Measurements from ENCODE around the gene ZNF563. TPM values are rescaled to one million over a fixed set of nuclear protein-coding genes. Genes with fewer than 3 reads are reported as not detected.
A peak's percentile ranks its signal among the peaks of the same experiment; 100 is the strongest.

Gene ZNF563
- total RNA-seq, 1 experiment from 2014 or later, result 4.5 TPM

- CTCF ChIA-PET, result no interaction called here
- no peak overlapping the region for H3K27ac Mint-ChIP-seq
- peaks cover 11% of the 10 kb centered on the region for H3K27me3 Mint-ChIP-seq (ENCODE audit: low read depth)
- ATAC-seq (no peak), DNase-seq (ENCODE audit: low spot score) (no peak)
- H3K36me3 Mint-ChIP-seq, result peaks cover 74% of the 10 kb centered on the region
- H3K4me3 Mint-ChIP-seq, result no peak overlapping the region
- POLR2A ChIA-PET, result no interaction called here
- H3K4me1 Mint-ChIP-seq, result no peaks in the 10 kb centered on the region
- no peak for TF ChIP-seq PRDM15 (CRISPR knock-in tag; IDR thresholded peaks at IDR 0.05)
- no peak for TF ChIP-seq NFYB (CRISPR knock-in tag; conservative IDR thresholded peaks at IDR 0.05; ENCODE audit: low read depth)
- TF ChIP-seq, protein P1, sequence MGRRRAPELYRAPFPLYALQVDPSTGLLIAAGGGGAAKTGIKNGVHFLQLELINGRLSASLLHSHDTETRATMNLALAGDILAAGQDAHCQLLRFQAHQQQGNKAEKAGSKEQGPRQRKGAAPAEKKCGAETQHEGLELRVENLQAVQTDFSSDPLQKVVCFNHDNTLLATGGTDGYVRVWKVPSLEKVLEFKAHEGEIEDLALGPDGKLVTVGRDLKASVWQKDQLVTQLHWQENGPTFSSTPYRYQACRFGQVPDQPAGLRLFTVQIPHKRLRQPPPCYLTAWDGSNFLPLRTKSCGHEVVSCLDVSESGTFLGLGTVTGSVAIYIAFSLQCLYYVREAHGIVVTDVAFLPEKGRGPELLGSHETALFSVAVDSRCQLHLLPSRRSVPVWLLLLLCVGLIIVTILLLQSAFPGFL (CRISPR knock-in tag; IDR thresholded peaks at IDR 0.05; ENCODE audit: borderline replicate concordance), result no peak
- no peak for TF ChIP-seq E2F5 (CRISPR knock-in tag; IDR thresholded peaks at IDR 0.05)
- no peak for TF ChIP-seq JAZF1 (CRISPR knock-in tag; IDR thresholded peaks at IDR 0.05)
- no peak for TF ChIP-seq ZNF121 (CRISPR knock-in tag; IDR thresholded peaks at IDR 0.05)
- H3K9me3 Mint-ChIP-seq, result peaks cover 81% of the 10 kb centered on the region
Measured at GRCh38 chr19:12350185-12350889, 16.9 kb upstream of the ZNF563 start.

- Mint-ChIP-seq H3K27ac (no peak overlapping the region), H3K4me1 (no peaks in the 10 kb centered on the region), H3K36me3 (peaks cover 59% of the 10 kb centered on the region), H3K4me3 (no peak overlapping the region), H3K9me3 (peaks cover 72% of the 10 kb centered on the region), H3K27me3 (ENCODE audit: low read depth) (peaks cover 11% of the 10 kb centered on the region)
- ChIA-PET POLR2A (no interaction called here), CTCF (interaction anchor here (1.0 kb wide), 1 partner anchor 19 kb away, joined by 3 read pairs; the partner anchor contains the start of gene ZNF442)
- DNase-seq (ENCODE audit: low spot score) (no peak), ATAC-seq (0 out of 2 replicates have a peak, but pooled peaks have one; percentile 36)
- no peak for TF ChIP-seq NFATC4 (CRISPR knock-in tag; IDR thresholded peaks at IDR 0.05)
- TF ChIP-seq TCF7 (CRISPR knock-in tag; IDR thresholded peaks at IDR 0.05; ENCODE audit: low read depth), result no peak
- TF ChIP-seq TEAD1 (CRISPR knock-in tag; IDR thresholded peaks at IDR 0.05), result no peak
- no peak for TF ChIP-seq ZNF317 (CRISPR knock-in tag; IDR thresholded peaks at IDR 0.05; ENCODE audit: borderline replicate concordance, low read depth)
- TF ChIP-seq MAX (CRISPR knock-in tag; IDR thresholded peaks at IDR 0.05), result no peak
- no peak for TF ChIP-seq STAT6 (CRISPR knock-in tag; conservative IDR thresholded peaks at IDR 0.05; ENCODE audit: low read depth)
- TF ChIP-seq MXD4 (CRISPR knock-in tag; IDR thresholded peaks at IDR 0.05; ENCODE audit: borderline replicate concordance), result no peak
- TF ChIP-seq, protein P2, sequence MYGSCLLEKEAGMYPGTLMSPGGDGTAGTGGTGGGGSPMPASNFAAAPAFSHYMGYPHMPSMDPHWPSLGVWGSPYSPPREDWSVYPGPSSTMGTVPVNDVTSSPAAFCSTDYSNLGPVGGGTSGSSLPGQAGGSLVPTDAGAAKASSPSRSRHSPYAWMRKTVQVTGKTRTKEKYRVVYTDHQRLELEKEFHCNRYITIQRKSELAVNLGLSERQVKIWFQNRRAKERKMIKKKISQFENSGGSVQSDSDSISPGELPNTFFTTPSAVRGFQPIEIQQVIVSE (CRISPR knock-in tag; IDR thresholded peaks at IDR 0.05; ENCODE audit: borderline replicate concordance), result no peak
- no peak for TF ChIP-seq NR1H2 (CRISPR knock-in tag; IDR thresholded peaks at IDR 0.05)
- TF ChIP-seq FOXK1 (CRISPR knock-in tag; IDR thresholded peaks at IDR 0.05), result no peak
- TF ChIP-seq, protein P3, sequence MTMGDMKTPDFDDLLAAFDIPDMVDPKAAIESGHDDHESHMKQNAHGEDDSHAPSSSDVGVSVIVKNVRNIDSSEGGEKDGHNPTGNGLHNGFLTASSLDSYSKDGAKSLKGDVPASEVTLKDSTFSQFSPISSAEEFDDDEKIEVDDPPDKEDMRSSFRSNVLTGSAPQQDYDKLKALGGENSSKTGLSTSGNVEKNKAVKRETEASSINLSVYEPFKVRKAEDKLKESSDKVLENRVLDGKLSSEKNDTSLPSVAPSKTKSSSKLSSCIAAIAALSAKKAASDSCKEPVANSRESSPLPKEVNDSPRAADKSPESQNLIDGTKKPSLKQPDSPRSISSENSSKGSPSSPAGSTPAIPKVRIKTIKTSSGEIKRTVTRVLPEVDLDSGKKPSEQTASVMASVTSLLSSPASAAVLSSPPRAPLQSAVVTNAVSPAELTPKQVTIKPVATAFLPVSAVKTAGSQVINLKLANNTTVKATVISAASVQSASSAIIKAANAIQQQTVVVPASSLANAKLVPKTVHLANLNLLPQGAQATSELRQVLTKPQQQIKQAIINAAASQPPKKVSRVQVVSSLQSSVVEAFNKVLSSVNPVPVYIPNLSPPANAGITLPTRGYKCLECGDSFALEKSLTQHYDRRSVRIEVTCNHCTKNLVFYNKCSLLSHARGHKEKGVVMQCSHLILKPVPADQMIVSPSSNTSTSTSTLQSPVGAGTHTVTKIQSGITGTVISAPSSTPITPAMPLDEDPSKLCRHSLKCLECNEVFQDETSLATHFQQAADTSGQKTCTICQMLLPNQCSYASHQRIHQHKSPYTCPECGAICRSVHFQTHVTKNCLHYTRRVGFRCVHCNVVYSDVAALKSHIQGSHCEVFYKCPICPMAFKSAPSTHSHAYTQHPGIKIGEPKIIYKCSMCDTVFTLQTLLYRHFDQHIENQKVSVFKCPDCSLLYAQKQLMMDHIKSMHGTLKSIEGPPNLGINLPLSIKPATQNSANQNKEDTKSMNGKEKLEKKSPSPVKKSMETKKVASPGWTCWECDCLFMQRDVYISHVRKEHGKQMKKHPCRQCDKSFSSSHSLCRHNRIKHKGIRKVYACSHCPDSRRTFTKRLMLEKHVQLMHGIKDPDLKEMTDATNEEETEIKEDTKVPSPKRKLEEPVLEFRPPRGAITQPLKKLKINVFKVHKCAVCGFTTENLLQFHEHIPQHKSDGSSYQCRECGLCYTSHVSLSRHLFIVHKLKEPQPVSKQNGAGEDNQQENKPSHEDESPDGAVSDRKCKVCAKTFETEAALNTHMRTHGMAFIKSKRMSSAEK (CRISPR knock-in tag; IDR thresholded peaks at IDR 0.05; ENCODE audit: borderline replicate concordance), result no peak
- TF ChIP-seq NFE2L1 (CRISPR knock-in tag; IDR thresholded peaks at IDR 0.05), result no peak
- TF ChIP-seq FOXP1 (CRISPR knock-in tag; IDR thresholded peaks at IDR 0.05; ENCODE audit: borderline replicate concordance), result no peak
Measured at GRCh38 chr19:12346896-12347295, 13.5 kb upstream of the ZNF563 start.
